ENCODE data around the gene TMEM270.
"Not testable (repeated sequence)": the region's sequence is repeated elsewhere in the genome, so short reads cannot be mapped to it uniquely, and the experiment has no call there.

The TMEM270 gene

DNA sequence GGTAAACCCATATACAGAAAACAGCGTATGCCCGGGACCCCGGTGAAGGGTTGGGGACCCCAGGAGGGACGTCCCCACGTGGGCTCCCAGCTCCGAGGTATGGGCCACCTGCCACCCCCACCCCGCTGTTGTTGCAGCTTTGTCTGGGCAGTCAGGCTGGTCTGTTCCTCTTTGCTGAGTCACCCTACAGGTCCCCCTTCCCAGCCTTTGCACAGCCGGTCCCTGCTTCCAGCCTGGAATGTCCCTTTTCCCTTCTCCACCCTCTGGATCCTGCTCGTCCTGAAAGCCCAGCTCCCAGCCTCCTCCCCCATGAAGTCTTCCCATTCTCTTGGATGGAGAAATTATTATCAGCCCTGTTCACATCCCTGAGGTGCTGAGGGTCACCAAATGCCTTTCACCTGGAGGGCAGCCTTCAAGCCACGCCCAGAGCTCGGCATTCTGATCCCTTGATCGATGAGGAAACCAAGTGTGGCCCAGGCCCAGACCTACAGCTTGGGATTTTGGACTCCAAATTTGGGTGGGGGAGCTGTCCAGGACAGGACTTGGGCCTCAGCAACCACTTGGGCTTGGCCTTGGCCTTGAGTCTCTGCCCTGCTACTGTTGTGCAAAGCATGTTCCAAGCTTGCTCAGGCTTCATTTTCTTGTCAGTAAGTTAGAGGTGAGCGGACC is 27.6 kb upstream of the TMEM270 start:
- DNase-seq, result no peak

DNA sequence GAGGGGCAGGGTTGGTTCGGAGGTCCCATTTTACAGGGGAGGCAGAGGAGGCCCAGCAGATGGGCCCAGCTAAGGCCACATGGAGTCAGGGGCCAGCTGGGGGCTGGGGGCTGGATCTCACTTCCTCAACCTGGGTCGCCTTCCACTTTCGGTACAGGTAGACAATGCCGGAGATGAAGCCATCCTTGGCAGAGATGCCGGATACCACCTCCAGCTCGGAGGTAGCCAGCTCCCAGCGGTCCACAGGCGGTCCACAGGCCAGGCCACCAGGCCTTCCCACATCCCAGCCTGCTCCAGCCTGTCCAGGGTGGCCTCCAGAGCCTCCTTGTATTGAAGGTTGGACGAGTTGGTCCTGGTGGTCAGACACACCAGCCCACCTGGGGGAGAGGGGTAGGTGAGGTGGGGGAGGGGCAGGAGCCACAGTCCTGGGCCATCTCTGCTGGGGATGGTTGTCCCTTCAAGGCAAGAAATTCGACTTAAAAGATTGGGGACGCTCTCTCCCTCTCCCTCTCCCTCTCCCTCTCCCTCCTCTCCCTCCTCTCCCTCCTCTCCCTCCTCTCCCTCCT is 26.2 kb upstream of the TMEM270 start:
- DNase-seq, result no peak

DNA sequence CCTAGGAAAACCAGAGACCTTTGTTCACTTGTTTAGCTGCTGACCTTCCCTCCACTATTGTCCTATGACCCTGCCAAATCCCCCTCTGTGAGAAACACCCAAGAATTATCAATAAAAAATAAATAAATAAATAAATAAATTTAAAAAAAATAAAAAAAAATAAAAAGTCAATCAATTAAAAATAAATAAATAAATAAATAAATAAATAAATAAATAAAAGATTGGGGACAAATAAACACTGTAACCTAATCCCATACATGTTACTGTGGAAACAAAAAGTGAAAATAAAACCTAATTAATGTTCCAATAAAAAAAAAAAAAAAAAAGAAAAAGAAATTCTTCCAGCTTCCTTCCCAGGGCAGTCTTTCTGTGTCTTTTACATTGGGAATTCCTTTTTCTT is 23.8 kb upstream of the TMEM270 start:
- not testable (repeated sequence) for DNase-seq

DNA sequence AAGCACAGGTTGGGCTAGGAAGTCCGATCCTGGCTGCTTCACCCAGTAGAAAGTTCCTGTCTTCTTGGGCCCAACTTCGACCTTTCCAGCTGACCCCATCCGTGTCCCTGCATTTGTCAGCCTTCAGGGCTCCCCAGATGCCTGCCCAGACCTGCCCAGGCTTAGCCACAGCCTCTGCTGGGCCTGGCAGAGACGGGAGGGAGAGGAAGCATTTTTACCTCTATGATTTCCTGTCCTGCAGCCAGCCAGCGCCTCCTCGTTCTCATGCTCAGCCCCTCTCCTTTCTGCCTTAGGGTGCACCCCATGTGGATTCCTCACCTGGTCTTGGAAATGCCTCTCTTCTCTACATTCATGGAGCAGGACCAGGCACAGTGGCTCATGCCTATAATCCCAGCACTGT is 22.3 kb upstream of the TMEM270 start:
- no peak for DNase-seq

DNA sequence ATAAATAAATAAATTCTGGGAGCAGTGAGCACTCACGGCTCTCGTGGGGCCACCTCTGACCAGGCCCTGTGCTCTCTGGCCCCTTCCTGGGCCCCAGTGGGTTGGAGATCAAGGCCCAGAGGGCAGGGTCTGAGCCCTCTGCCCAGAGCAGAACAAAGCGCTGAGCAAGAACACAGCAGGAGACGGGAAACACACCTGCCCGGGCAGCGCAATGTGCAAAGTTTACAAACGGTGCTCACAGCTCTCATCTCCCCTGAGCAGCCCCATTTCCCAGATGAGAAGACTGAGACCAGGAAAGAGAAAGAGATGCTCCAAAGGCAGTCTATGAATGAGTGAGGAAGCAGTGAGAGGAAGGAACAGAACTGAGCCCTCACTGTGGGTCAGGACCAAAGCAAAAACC is 21.7 kb upstream of the TMEM270 start:
- DNase-seq, result no peak

DNA sequence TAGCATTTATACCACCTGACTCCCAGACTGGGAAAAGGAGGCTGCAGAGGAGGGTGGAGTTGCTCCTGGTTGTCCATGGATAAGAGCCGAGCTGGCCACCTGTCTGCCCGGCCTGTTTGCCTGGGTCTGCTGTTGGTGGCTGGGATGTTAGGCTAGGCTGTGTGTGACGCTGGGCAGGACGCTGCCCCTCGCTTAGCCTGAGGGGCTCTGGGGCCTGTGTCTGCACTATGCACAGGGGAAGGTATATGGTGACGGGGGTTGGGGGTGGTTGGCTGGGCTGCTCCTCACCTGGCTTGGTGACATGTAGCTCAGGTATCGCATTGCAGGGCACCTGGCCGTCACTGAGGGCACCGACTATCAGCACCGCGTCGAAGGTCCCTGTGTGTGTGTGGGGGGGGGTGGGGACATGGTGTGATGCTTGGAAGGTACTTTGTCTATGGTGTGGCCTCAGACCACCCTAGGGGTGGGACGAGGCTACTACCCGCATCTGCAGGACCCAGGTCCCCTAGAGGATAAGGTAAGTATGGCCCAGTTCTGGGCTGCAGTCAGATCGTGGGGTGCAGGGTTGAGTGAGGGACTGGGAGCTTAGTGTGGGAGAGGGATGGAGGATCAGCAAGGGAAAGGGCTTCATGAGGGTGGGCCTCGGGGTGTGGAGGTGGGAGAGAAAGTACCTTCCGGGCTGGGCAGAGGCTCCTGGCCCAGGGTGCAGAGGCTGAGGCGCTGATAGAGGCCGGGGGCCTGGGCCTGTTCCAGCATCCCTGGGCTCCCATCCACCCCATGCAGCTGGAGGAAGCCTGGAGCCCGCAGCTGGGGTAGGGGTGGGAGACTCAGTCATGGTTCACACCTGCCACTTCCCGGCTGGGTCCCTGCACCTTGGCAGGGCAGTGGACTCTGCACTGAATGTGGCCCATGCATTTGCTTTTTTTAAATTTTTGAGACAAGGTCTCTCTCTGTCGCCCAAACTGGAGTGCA is 20.9 kb upstream of the TMEM270 start:
- no peak for DNase-seq

DNA sequence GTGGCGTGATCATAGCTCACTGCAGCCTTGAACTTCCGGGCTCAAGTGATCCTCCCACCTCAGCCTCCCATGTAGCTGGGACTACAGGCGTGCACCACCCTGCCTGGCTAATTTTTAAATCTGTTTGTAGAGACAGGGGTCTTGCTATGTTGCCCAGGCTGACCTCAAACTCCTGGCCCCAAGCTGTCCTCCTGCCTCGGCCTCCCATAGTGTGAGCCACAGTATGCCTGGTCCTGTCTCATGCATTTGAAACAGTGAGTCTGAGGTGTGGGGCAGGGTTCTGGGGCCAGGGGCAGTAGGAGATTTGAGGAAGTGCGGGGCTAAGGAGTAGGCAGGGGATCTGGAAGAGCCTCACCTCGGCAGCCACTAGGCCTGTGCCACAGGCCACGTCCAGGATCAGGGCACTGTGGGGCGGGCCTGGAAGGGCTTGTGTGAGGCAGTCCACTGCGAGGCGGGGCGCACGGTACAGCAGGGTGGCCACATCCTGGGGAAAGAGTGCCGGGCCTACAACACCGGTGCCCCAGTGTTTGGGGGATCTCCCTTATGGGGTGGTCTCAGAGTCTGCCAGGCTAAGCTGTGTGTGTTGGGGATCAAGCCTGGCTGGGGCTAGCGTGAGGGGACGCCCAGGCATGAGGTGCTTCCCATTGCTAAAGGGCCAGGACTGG is 20.1 kb upstream of the TMEM270 start:
- no peak for DNase-seq

DNA sequence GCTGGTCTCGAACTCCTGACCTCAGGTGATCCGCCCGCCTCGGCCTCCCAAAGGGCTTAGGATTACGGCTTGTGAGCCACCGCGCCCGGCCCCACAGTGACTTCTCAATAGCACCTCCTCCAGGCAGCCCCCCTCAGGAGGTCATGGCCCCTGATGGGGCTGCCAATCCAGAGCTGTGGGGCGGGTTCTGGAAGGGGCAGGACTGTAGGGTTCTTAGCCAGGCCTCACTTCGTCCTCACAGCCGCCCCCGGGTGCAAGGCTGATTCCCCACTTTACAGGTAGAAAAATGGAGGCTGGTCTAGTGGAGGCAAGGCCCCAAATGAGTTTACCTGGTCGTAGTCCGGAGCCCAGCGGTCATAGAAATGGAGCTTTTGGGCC is 19.3 kb upstream of the TMEM270 start:
- no peak for DNase-seq

DNA sequence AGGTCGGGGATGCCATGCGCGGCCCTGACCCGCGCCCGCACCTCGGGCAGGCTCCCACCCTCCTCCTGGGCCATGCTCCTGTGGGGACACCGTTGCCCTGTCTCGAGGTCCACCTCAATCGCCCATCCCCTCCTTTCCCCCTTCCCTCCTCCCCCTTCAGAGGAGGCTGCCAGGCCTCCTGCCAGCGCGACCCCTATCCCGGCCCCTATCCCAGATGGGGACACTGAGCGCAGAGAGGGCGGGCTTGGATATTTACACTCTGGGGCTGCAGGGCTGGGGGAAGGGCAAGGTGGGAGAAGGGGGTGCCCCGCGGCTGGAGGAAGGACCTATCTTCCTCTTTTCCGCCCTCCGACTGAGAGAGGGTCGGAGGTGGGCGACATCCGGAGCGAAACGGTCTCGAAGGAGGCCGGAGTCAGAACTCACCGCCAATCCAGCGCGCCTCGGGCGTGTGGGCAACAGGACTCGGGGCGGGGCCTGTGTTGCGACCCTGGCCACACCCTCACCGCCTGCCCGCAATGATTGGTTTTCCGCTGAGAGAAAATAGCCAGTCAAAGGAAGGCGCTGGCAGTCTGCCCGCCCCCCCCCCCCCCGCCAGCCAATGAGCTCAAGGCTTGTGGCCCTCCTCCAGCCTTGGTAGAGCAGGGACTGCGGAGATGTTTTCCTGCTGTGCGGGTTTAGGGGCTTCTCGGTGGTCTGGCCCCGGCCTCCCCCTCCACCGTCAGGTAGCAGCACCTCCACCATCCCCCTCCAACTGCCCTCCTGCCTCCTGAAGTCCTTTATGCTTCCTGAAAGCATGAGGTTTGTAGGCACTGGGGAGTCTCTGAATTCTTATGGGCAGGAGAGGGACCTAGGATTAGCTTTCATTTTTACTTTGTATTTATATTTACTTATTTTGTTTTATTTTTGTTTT is 18.6 kb upstream of the TMEM270 start, which contains the start of gene METTL27:
Gene METTL27, minus strand, starts transcription at position 450 of the 910 bp plus-strand sequence. Its CDS starts 376 bp downstream, at position 74.
- DNase-seq, result peak; percentile 89

DNA sequence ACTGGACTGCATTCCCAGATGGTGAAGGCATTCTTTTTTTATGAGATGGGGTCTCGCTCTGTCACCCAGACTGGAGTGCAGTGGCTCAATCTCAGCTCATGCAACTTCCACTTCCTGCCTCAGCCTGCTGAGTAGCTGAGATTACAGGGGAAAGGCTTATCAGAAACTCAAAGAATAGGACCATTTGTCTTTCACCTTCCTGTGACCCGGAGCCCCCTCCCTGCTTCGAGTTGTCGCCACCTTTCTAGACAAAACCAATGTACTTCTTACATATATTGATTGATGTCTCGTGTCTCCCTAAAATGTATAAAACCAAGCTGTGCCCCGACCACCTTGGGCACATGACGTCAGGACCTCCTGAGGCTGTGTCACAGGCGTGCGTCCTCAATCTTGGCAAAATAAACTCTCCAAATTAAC is 16.8 kb upstream of the TMEM270 start:
- DNase-seq, result no peak

DNA sequence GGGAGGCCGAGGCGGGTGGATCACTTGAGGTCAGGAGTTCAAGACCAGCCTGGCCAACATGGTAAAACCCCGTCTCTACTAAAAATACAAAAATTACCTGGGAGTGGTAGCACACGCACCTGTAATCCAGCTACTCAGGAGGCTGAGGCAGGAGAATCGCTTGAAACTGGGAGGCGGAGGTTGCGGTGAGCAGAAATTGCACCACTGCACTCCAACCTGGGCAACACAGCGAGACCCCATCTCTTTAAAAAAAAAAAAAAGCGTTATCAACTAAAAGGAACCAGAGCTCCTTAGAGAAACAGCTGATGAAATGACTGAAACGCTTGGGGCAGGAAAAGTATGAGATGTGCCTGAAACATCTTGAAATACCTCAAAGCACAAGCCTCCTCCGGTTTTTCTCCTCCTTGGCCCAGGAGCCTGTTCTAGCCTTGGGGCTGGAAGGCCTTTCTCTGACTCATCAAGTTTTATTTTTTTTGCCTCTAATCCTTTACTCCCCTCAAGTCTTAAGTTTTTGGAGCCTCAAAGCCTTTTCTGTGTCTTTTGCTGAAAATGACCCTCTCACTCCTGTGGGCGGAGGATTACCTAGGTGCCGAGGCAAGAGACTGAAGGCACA is 16.0 kb upstream of the TMEM270 start:
- no peak for DNase-seq

DNA sequence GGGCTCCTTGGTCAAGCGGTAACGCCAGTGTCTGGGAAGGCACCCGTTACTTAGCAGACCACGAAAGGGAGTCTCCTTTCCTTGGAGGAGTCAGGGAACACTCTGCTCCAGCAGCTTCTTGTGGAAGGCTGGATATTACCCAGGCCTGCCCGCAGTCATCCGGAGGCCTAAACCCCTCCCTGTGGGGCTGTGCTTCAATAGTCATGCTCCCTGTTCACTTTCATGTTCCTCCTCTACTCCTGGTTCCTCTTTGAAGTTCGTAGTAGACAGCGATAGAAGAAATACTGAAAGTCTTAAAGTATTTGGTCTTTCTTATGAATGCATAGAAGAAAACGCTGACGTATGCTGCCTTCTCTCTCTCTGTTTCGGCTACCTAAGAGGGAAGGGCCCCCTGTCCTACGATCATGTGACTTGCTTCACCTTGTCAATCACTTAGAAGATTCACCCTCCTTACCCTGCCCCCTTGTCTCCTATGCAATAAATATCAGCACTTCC is 15.2 kb upstream of the TMEM270 start:
- not testable (repeated sequence) for DNase-seq

DNA sequence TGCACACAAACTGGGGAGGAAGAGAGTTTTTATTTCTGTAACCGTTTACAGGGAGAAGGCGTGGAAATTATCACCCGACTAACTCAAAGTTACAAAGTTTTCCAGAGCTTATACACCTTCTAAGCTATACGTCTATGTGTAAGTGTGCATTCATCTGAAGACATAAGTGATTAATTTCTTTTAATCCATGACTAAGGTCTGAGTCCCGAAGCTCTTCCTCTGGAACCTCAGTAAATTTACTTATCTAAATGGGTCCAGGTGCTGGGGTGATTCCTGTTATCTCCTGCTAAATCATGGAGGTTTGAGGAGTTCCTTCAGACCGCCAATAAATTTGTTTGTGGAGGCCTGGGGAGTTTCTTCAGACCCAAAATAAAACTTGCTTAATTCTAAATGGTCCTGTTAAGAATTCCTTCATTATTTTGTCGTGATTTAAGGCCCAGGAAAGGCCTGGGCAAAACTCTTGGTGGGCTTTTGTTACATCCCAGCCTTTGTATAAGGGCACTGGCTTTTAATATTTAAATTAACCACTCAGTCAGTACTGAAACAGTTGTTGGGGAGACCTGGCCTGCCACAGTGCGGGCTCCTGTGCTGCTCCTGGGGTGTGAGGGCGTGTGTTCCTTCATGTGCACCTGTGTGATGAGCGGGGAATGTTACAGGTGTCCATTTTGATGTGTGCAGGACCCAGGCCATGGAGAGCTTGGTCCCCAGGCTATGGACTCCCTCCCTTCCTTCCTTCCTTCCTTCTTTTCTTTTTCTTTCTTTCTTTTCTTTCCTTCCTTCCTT is 12.8 kb upstream of the TMEM270 start:
- DNase-seq, result no peak

DNA sequence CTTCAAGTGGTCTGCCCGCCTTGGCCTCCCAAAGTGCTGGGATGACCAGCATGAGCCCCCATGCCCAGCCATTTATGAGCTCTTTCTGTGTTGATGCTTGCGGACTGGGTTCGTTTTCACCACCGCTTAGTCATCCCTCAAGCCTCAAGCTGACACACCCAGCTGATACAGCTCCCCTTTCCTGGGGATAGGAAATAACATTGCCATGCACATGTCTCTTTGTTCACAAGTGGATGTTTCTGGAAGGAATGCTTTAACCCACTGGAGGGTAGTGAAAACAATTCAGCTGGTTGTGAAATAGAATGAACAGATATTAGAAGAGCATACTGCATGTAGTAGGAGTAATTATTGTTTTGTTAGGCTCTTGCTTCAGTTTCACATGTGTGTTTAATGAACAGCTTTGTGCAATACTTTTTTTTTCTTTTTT is 10.2 kb upstream of the TMEM270 start:
- no peak for DNase-seq

DNA sequence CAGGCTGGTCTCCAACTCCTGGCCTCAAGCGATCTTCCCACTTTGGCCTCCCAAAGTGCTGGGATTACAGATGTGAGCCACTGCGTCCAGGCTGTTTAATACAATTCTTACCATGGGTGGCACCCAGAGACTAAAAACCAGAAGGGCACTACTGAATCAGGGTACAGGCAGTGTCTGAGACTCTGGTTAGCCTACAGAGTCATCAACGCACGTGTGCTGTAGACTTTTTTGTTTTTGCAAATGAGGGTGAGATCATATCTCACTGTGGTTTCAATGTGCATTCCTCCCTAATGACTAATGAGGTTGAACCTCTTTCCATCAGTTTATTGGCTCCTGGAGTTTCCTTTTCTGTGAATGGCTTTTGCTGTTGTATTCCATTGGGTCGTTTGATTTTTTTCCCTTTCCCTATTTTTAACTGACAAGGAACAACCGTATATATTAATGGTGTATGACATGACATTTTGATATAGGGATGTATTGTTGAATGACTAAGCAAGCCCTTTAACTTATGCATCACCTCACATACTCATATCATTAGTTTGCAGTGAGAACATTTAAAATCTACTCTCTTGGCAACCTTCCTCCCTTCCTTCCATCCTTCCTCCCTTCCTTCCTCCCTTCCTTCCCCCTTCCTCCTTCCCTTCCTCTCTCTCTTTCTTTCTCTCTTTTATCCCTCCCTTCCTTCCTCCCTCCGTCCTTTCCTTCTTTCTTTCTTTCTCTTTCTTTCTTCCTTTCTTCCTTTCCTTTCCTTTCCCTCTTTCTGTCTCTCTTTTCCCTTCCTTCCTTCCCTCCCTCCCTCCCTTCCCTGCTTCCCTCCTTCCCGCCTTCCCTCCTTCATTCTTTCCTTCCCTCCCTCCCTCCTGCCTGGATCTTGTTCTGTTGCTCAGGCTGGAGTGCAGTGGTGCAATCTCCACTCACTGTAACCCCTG is 9.3 kb upstream of the TMEM270 start:
- no peak for DNase-seq

DNA sequence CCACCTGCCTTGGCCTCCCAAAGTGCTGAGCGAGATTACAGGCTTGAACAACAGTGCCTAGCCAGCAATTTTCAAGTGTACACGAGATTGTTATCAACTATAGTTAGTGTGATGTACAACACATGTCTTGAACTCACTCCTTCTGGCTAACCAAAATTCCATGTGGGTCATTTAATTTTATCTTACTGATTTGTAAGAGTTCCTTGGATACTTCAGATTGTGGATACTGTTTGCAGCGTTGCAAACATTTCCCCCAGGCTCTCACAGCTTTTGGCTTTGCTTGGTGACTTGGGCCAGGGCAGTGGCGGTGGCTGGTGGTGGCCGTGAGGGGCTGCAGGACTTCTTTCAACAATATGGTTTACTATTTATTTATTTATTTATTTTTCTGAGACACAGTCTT is 8.5 kb upstream of the TMEM270 start:
- no peak for DNase-seq

DNA sequence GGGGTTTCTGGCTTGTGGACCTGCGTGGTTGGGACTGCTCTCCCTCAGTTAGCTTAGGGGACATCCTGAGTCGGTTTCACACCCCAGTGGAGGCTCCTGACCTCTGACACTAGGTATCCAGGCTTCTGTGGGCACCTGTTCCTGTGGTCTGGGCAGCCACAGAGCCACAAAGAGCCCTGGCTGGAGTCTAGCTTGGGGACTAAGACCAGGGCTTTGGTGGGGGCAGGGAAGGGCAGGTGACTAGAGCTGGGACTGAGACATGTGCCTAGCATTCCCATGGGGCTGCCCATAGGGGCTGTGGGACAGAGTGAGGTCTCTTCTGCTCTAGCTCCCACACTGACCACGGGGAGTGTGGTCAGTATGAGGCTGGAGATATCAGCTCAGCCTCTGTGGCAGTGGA is 4.0 kb upstream of the TMEM270 start:
- no peak for DNase-seq

DNA sequence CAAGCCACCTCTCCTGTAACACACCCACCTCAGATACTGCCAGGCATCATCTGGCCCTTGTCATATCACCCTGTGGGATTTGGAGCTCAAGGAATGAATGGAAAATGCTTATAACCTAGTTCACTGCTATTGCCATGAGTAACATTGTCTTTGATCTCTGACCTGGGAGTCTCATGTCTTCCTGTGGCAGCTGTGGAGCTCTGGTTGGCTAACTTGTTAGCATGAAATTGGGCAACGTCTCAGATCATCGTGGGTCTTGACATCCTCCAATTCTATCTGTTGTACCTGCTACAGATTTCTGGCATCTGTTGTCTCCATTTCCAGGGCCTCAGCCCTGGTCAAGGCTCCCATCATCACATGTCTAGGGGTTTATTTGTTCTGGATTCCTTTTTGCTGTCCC is 2.2 kb upstream of the TMEM270 start:
- no peak for DNase-seq

DNA sequence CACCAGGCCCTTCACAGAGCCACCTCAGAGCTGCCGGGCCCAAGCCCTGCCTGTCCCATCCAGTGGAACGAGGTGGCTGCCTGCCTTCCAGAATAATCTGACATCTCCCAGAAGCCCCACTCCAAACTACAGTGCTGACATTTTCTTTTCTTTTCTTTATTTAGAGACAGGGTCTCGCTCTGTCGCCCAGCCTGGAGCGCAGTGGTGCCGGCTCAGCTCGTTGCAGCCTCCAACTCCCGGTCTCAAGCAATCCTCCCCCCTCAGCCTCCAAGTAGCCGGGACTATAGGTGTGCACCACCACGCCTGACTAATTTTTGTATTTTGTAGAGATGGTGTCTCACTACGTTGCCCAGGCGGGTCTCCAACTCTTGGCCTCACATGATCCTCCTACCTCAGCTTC is 346 bp downstream of the TMEM270 start:
- no peak for DNase-seq

All from activated gamma-delta T cell treated with Interleukin-2 at 50 U/mL for 16 hours (primary cell).